Activated CD4-positive, alpha-beta T cell treated with anti-CD3 and anti-CD28 coated beads, Interleukin-2, amount 50 U/mL, for 24 hours (primary cell): ENCODE measurements around the gene LRRC74A.

Experiments used
- DNase-seq, 2 donors: peaks; one replicate each; pipeline ENCODE4 v3.0.0-alpha.2; 2020; ENCODE audit warnings: low read depth in 1 of 2, low spot score in 1 of 2

The LRRC74A gene

DNA sequence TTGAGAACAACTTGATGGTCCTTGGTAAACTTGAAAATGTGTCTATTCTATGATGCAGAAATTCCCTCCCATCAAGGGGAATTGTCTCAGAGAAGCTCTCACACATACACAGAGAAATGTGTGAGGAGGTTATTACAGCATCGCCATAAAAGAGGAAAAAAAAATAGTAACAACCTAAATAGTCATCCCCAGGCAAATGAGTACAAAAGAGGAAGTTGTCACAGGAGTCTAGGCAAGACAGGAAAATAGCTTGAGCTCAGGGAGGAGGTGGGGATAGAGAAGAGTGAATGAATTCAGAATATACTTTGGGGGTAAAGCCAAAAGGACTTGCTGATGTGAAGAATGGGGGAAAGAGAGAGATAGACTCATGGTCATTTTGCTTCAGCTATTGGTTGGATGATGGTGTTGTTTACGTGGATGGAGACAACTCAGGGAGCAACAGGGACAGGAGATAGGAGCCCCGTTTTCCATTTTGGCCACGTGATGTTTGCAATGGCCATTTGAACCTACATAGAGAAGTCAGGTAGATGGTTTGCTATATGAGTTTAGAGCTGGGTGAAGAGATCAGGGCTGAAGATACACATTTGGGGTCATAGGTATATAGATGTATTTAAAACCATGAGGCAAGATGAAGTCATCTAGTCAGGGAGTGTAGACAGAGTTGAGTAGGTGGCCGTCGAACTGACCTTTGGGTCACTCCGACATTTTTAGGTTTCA lies 20.3 kb downstream of the LRRC74A start:
- DNase-seq: no peak

DNA sequence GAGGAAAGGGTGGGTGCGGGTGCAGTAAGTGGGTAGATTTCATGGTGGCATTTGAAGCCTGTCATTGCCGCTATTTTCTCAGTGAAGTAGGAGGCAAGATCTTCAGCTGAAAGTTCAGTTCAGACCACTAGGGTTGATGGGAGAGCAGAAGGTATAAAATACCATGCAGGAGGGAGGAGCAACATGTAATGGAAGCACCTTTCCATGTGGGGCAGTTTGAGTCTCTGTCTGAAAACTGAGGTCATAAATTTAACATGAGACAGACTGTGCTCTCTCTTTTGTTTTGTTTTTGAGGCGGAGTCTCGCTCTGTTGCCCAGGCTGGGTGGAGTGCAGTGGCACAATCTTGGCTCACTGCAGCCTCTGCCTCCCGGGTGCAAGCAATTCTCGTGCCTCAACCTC lies 22.7 kb downstream of the LRRC74A start:
- DNase-seq: no peak

- DNase-seq: no peak
Measured at GRCh38 chr14:76855066-76855465, 28.9 kb downstream of the LRRC74A start.

- DNase-seq: no peak
Measured at GRCh38 chr14:76856769-76857168, 30.6 kb downstream of the LRRC74A start.

GRCh38 chr14:76861574-76862255 lies 35.5 kb downstream of the LRRC74A start:
- no peak for DNase-seq

DNA sequence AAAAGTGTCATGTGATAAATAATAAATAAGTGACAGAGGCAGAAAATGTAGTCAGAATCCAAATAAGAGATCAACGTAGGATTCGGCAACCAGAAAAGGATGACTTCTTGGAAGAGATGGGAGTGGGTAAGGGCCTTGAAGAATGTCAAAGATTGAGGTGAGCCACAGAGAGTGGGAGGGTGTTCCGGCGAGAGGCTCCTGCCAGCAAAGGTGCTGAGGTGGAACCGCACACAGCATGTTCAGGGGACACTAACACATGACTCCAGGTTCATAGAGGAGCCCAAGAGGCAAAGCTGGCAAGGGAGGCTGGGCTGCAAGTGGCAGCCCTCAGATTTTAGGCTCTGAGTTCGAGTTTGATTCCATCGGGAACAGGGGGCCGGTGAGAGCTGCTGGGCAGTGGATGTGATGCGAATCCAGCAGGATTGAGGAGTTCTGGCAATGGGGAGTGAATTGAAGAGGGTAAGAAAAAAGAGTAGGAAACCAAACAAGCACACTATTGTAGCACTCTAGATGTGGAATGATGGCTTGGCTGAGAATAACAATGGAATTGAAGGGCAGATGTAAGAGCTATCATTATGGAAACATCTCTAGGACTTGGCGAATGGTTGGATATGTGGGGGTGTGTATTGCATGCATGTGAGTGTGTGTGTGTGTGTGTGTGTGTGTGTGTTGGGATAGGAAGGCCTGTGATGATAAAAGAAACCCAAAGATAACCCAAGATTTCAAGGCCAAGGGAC lies 36.5 kb downstream of the LRRC74A start:
- DNase-seq: no peak

- no peak for DNase-seq
Measured at GRCh38 chr14:76863724-76864407, 37.7 kb downstream of the LRRC74A start.

GRCh38 chr14:76866456-76866855 lies 40.2 kb downstream of the LRRC74A start:
- DNase-seq: no peak

- peak in 1 of 2 donors; percentile 24 for DNase-seq
Measured at GRCh38 chr14:76867516-76868453, 41.6 kb downstream of the LRRC74A start.

DNA sequence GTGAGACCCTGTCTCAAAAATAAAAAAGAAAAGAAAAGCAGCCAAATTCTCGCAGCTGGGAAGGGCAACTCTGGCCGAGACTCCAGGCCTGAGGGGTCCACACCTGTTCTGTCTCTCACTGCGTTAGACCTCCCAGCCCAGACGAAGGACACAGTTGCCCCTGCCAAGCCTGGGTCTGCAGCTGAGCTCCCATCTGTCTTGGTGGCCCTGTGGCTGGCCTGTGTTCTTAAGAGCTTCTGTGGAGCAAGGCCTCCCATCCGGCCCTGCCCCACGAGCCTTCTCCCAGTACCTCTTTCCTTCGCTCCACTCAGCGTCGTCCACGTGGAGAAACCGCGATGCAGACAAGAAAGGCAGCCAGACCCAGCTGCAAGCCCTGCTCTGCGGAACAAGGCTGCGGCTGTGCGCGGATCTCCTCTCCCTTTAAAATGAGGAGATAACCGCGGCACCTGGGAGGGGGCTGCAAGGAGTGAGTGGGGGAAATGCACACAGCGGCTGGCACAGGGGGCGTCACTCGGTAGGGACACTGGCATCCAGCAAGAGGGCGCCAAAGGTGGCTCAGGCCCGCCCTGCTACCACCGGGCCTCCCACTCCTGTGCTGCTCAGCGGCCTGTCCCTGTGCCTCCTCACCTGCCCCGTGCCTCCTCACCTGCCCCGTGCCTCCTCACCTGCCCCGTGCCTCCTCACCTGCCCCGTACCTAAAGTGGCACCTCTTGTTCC lies 42.4 kb downstream of the LRRC74A start:
- DNase-seq: no peak

GRCh38 chr14:76870166-76870565 lies 44.0 kb downstream of the LRRC74A start:
- DNase-seq: no peak

DNA sequence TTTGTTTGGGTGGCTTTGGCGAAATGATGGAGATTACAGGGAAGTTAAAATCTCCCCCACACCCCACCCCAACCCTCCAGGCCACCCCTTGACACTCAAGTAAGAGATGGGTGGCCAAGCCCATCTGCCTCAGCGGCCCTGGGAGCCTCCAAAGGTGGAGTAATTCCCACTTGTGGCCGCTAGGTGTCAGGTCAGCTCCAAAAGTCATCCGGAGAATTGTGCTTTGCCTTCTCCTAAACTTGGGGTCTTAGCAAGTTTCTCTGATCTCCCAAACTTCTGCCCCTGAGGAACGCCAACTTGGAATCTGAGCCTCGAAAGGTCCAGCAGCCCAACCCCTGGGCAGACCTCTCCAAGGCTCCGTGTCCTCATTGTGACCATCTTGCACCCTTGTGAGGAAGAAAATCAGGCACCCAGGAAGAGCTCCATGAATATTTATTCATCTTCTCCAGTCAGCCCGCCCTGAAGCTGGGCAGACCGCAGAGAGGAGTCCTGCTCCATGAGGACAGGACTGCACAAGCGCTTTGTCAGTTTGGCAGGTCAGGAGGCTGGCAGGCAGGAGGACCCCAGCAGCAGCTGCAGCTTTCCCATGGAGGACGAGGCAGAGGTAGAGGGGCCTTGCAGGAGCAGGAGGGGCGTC lies 46.7 kb downstream of the LRRC74A start:
- peak; percentile 48 to 56 for DNase-seq

GRCh38 chr14:76874734-76875133 lies 48.5 kb downstream of the LRRC74A start:
- no peak for DNase-seq

DNA sequence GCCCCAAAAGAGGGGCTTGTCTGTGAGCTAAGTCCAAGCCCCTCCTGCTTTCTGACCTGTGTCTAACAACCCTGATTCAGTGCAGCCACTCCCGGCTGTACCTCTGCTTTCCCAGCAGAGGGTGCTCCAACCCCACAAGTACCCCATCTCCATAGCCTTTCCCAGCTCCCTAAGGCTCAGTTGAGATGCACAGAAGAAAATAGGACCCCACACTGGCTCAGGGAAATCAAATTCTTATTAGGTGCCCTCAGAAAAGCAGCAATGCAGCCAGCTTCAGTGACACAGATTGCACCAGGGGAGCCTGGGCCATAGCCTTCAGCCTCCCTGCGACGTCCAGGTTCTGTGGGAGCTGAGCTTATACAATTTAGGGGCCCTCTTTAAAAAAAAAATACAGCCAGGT lies 49.9 kb downstream of the LRRC74A start:
- peak in 1 of 2 donors; percentile 50 for DNase-seq

GRCh38 chr14:76877871-76878270 lies 51.7 kb downstream of the LRRC74A start:
- DNase-seq: no peak

DNA sequence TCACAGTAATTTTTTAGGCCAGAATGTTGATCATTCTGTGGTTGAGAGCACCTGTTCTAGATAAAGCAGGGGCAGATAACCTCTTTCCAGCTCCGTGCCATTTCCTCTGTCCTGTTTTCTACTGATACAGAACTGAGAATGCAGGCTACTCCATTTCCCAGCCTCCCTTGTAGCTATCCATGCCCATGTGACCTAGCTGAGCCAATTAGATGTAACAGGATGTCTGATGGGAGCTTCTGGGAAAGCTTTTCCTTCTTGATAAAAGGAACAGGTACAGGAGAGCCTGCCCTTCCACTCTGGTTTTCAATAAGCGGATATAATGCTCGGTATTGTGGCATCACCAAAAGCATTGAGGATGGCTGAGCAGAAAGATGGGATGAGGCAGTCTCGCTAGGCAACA lies 54.2 kb downstream of the LRRC74A start:
- DNase-seq: no peak

GRCh38 chr14:76881348-76881747 lies 55.1 kb downstream of the LRRC74A start:
- no peak for DNase-seq

GRCh38 chr14:76882651-76883050 lies 56.4 kb downstream of the LRRC74A start:
- DNase-seq: no peak

DNA sequence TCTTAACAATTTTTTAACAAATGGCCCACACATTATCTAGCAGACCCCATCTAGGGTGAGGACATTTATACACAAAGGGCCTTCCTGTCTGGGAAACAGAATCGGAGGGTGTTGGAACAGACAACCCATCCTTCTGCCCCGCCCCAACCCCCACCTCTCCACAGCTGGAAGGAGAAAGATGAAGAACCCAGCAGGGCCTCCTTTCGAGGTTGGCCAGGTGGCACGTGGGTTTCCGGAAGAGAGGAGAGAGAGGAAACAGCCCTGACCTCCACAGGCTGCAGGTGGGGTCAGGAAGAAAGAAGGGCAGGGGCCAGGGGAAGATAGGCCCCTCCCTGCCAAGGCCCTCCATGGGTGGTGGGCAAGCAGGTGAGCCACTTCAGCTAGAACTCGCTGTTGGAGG lies 57.2 kb downstream of the LRRC74A start:
- DNase-seq: no peak
